ENCODE data around the gene XRCC4.
"Not testable (repeated sequence)": the region's sequence is repeated elsewhere in the genome, so short reads cannot be mapped to it uniquely, and the experiment has no call there.

XRCC4 gene

GRCh38 chr5:83118976-83119375 lies 41.6 kb downstream of the XRCC4 start:
- DNase-seq, result no peak

GRCh38 chr5:83124593-83124992 lies 47.2 kb downstream of the XRCC4 start:
- no peak for DNase-seq

GRCh38 chr5:83125560-83125959 lies 48.2 kb downstream of the XRCC4 start:
- DNase-seq, result no peak

GRCh38 chr5:83126501-83126900 lies 49.2 kb downstream of the XRCC4 start:
- DNase-seq, result no peak

GRCh38 chr5:83133797-83134196 lies 56.5 kb downstream of the XRCC4 start:
- DNase-seq, result no peak

- no peak for DNase-seq
Observed at GRCh38 chr5:83142526-83142925, 65.2 kb downstream of the XRCC4 start.

GRCh38 chr5:83145241-83145640 lies 67.9 kb downstream of the XRCC4 start:
- no peak for DNase-seq

- DNase-seq, result no peak
Observed at GRCh38 chr5:83145882-83146331, 68.6 kb downstream of the XRCC4 start.

- DNase-seq, result no peak
Observed at GRCh38 chr5:83146441-83146840, 69.1 kb downstream of the XRCC4 start.

- DNase-seq, result no peak
Observed at GRCh38 chr5:83147593-83147992, 70.2 kb downstream of the XRCC4 start.

GRCh38 chr5:83148370-83148769 lies 71.0 kb downstream of the XRCC4 start:
- DNase-seq, result no peak

GRCh38 chr5:83149671-83150070 lies 72.3 kb downstream of the XRCC4 start:
- no peak for DNase-seq

GRCh38 chr5:83151821-83152220 lies 74.5 kb downstream of the XRCC4 start:
- DNase-seq, result no peak

GRCh38 chr5:83152996-83153395 lies 75.6 kb downstream of the XRCC4 start:
- DNase-seq, result not testable (repeated sequence)

GRCh38 chr5:83156001-83156400 lies 78.7 kb downstream of the XRCC4 start:
- DNase-seq, result no peak

GRCh38 chr5:83157163-83157562 lies 79.8 kb downstream of the XRCC4 start:
- no peak for DNase-seq

- DNase-seq, result no peak
Observed at GRCh38 chr5:83162601-83163000, 85.3 kb downstream of the XRCC4 start.

- no peak for DNase-seq
Observed at GRCh38 chr5:83167538-83167937, 90.2 kb downstream of the XRCC4 start.

- no peak for DNase-seq
Observed at GRCh38 chr5:83169571-83170337, 92.4 kb downstream of the XRCC4 start.

- DNase-seq, result no peak
Observed at GRCh38 chr5:83172011-83172410, 94.7 kb downstream of the XRCC4 start.

GRCh38 chr5:83172655-83173054 lies 95.3 kb downstream of the XRCC4 start:
- no peak for DNase-seq

- DNase-seq, result no peak
Observed at GRCh38 chr5:83173826-83174225, 96.5 kb downstream of the XRCC4 start.

- DNase-seq, result no peak
Observed at GRCh38 chr5:83177803-83178202, 100.5 kb downstream of the XRCC4 start.

GRCh38 chr5:83179966-83180365 lies 102.6 kb downstream of the XRCC4 start:
- DNase-seq, result no peak

- no peak for DNase-seq
Observed at GRCh38 chr5:83184534-83184933, 107.2 kb downstream of the XRCC4 start.
